SK-N-SH treated with all-trans-retinoic acid at 6 μM for 48 hours (cell line): ENCODE results near the gene ROMO1.

ENCODE experiments used
- BACH2 ChIP-seq: fragments of 250-450 bp; sonication (Bioruptor Pico); IDR thresholded peaks from 2 replicates; pipeline ENCODE4 v1.9.0; 2021; ENCODE audit warnings: mild to moderate bottlenecking, borderline replicate concordance
- OSR1 ChIP-seq: fragments of 250-450 bp; sonication (Bioruptor Pico); IDR thresholded peaks from 2 replicates; pipeline ENCODE4 v1.8.0; 2022; ENCODE audit warnings: moderate library complexity, mild to moderate bottlenecking, inconsistent platforms
- PPARA ChIP-seq: fragments of 250-450 bp; sonication (Bioruptor Pico); IDR thresholded peaks from 2 replicates; pipeline ENCODE4 v1.5.0; 2020; ENCODE audit warnings: mild to moderate bottlenecking, borderline replicate concordance
- RARB ChIP-seq: fragments of 250-450 bp; sonication (Bioruptor Pico); IDR thresholded peaks from 2 replicates; pipeline ENCODE4 v1.8.0; 2021; ENCODE audit warnings: mild to moderate bottlenecking, moderate library complexity
- ZFP3 ChIP-seq: fragments of 250-450 bp; sonication (Bioruptor Pico); IDR thresholded peaks from 2 replicates; pipeline ENCODE4 v1.5.0; 2020; ENCODE audit warnings: mild to moderate bottlenecking, moderate library complexity
- TF ChIP-seq, protein P1 (sequence below): fragments of 250-450 bp; sonication (Bioruptor Pico); IDR thresholded peaks from 2 replicates; pipeline ENCODE4 v1.5.1; 2020; ENCODE audit warnings: low read depth, mild to moderate bottlenecking, moderate library complexity
- TF ChIP-seq, protein P2 (sequence below): fragments of 250-450 bp; sonication (Bioruptor Pico); IDR thresholded peaks from 2 replicates; pipeline ENCODE4 v1.8.0; 2020; ENCODE audit warnings: mild to moderate bottlenecking, moderate library complexity, borderline replicate concordance

DNA sequence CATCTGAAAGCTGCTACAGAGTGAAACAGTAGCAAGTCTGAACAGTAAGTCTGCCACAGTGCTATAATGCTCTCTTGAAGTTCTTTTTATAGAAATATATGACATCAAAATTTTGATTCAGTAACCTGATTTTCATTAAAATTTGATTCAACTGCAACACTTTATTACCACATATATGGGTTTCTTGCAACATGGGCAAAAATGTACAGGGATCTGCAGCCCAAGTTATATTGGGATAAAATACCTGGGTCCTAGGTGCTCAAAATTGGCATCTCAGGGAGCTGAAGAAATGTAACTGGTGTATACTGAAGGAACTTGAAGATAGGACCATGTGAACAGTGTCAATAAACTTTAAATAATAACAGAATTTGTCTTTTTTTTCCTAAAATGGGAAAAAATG lies 10.8 kb downstream of the ROMO1 start:
- TF ChIP-seq BACH2 (CRISPR knock-in tag) (no peak), ZFP3 (CRISPR knock-in tag) (no peak), OSR1 (CRISPR knock-in tag) (no peak), PPARA (CRISPR knock-in tag) (no peak), RARB (CRISPR knock-in tag) (no peak)
- TF ChIP-seq, protein P1, sequence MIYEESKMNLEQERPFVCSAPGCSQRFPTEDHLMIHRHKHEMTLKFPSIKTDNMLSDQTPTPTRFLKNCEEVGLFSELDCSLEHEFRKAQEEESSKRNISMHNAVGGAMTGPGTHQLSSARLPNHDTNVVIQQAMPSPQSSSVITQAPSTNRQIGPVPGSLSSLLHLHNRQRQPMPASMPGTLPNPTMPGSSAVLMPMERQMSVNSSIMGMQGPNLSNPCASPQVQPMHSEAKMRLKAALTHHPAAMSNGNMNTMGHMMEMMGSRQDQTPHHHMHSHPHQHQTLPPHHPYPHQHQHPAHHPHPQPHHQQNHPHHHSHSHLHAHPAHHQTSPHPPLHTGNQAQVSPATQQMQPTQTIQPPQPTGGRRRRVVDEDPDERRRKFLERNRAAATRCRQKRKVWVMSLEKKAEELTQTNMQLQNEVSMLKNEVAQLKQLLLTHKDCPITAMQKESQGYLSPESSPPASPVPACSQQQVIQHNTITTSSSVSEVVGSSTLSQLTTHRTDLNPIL (CRISPR knock-in tag), result no peak
- TF ChIP-seq, protein P2, sequence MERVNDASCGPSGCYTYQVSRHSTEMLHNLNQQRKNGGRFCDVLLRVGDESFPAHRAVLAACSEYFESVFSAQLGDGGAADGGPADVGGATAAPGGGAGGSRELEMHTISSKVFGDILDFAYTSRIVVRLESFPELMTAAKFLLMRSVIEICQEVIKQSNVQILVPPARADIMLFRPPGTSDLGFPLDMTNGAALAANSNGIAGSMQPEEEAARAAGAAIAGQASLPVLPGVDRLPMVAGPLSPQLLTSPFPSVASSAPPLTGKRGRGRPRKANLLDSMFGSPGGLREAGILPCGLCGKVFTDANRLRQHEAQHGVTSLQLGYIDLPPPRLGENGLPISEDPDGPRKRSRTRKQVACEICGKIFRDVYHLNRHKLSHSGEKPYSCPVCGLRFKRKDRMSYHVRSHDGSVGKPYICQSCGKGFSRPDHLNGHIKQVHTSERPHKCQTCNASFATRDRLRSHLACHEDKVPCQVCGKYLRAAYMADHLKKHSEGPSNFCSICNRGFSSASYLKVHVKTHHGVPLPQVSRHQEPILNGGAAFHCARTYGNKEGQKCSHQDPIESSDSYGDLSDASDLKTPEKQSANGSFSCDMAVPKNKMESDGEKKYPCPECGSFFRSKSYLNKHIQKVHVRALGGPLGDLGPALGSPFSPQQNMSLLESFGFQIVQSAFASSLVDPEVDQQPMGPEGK (CRISPR knock-in tag), result no peak
